H1 (cell line): ENCODE data around the gene C14orf119. TPM values are rescaled to one million over a fixed set of nuclear protein-coding genes. Genes with fewer than 3 reads are reported as not detected.

Source experiments
- CTCF ChIA-PET: fragments of 300-600 bp; sonication (Branson Sonifier 250); formaldehyde crosslinking; loops from one replicate; lab custom pipeline; 2021; ENCODE audit not compliant: partially characterized antibody; lab: Charles Lee
- POLR2A ChIA-PET: fragments of 300-600 bp; sonication (Branson Sonifier 250); formaldehyde crosslinking; loops from one replicate; lab custom pipeline; 2021; ENCODE audit warnings: inconsistent platforms; ENCODE audit not compliant: partially characterized antibody; lab: Charles Lee
- DNase-seq, 2 experiments: peaks; one replicate each; pipeline versions ENCODE4 v3.0.0 to v3.0.0-alpha.2; 2010 to 2022; ENCODE audit warnings: low spot score in 2 of 2, low read depth in 1 of 2, mixed read lengths in 1 of 2
- FAIRE-seq: peaks from 2 replicates; lab custom pipeline; 2011; peaks lifted over from hg19 to GRCh38; lab: Jason Lieb, UNC
- H2AFZ ChIP-seq: 2 replicates; pipeline ENCODE4 v1.8.1; 2012; ENCODE audit warnings: low read length, inconsistent platforms
- H2AK5ac ChIP-seq: 2 replicates; pipeline ENCODE4 v1.6.1; 2013; ENCODE audit warnings: low read depth, low read length
- H2BK120ac ChIP-seq: replicated peaks from 2 replicates; pipeline ENCODE3; 2013; ENCODE audit warnings: low read depth, low read length, inconsistent platforms
- H2BK12ac ChIP-seq: 2 replicates; pipeline ENCODE4 v1.6.1; 2013; ENCODE audit warnings: low read depth, low read length
- H2BK15ac ChIP-seq: 2 replicates; pipeline ENCODE4 v1.6.1; 2013; ENCODE audit warnings: low read length
- H2BK20ac ChIP-seq: 2 replicates; pipeline ENCODE4 v1.6.1; 2013; ENCODE audit warnings: low read length
- H2BK5ac ChIP-seq: 2 replicates; pipeline ENCODE4 v1.6.1; 2013; ENCODE audit warnings: low read depth, low read length
- H3K14ac ChIP-seq: 2 replicates; pipeline ENCODE4 v1.6.1; 2013; ENCODE audit warnings: inconsistent platforms; ENCODE audit not compliant: insufficient read length
- H3K18ac ChIP-seq: 2 replicates; pipeline ENCODE4 v1.6.1; 2013; ENCODE audit warnings: low read length; ENCODE audit errors: extremely low read depth
- H3K23ac ChIP-seq: 2 replicates; pipeline ENCODE4 v1.6.1; 2013; ENCODE audit warnings: inconsistent platforms; ENCODE audit not compliant: insufficient read length
- H3K23me2 ChIP-seq: 2 replicates; pipeline ENCODE4 v1.6.1; 2013; ENCODE audit warnings: low read depth, low read length
- H3K27ac ChIP-seq: 2 replicates; pipeline ENCODE4 v1.6.1; 2011; ENCODE audit warnings: low read depth, low read length, inconsistent platforms
- H3K27me3 ChIP-seq, 4 experiments: replicated peaks in 1 of 4; 1 replicate in 1 of 4; 2 replicates in 3 of 4; pipeline versions ENCODE4 v1.6.1 to v1.8.1; 2011 to 2013; ENCODE audit warnings: low read length in 3 of 4, mild to moderate bottlenecking in 3 of 4, inconsistent platforms in 2 of 4, mixed read lengths in 2 of 4, moderate library complexity in 1 of 4; ENCODE audit not compliant: control insufficient read depth in 3 of 4, insufficient read depth in 3 of 4; ENCODE audit errors: extremely low read depth in 1 of 4
- H3K36me3 ChIP-seq, 4 experiments: 2 replicates each; pipeline versions ENCODE4 v1.6.1 to v1.8.1; 2011 to 2013; ENCODE audit warnings: mild to moderate bottlenecking in 4 of 4, low read length in 3 of 4, moderate library complexity in 2 of 4, control low read depth in 1 of 4, inconsistent platforms in 1 of 4; ENCODE audit not compliant: insufficient read depth in 4 of 4, control insufficient read depth in 2 of 4
- H3K4ac ChIP-seq: replicated peaks from 2 replicates; pipeline ENCODE3; 2013; ENCODE audit warnings: low read length, low read depth, mixed read lengths, inconsistent platforms; ENCODE audit not compliant: insufficient read length
- H3K4me1 ChIP-seq, 4 experiments: replicated peaks in 1 of 4; 1 replicate in 1 of 4; 2 replicates in 3 of 4; pipeline versions ENCODE4 v1.6.1 to v1.8.1; 2011 to 2013; ENCODE audit warnings: low read length in 3 of 4, inconsistent platforms in 2 of 4, mixed read lengths in 1 of 4; ENCODE audit not compliant: insufficient read depth in 4 of 4, control insufficient read depth in 3 of 4
- H3K4me2 ChIP-seq, 2 experiments: 2 replicates each; pipeline versions ENCODE4 v1.6.1 to v1.8.1; 2011 to 2013; ENCODE audit warnings: low read depth in 2 of 2, low read length in 2 of 2, control low read depth in 1 of 2, inconsistent platforms in 1 of 2, mild to moderate bottlenecking in 1 of 2; ENCODE audit not compliant: insufficient read depth in 1 of 2
- H3K4me3 ChIP-seq, 4 experiments: fragments of 200-600, 300-600 bp in 1 of 4; sonication (generic), shearing (Covaris generic), sonication (Bioruptor Twin) in 1 of 4; 2 replicates each; pipeline versions ENCODE4 v1.5.1 to v1.8.1; 2011 to 2016; ENCODE audit warnings: low read length in 4 of 4, low read depth in 3 of 4, control low read depth in 2 of 4, inconsistent platforms in 2 of 4, mild to moderate bottlenecking in 2 of 4, mixed read lengths in 1 of 4, moderate library complexity in 1 of 4; ENCODE audit not compliant: insufficient read depth in 2 of 4; ENCODE audit errors: extremely low read depth in 1 of 4
- H3K56ac ChIP-seq: replicated peaks from 2 replicates; pipeline ENCODE3; 2013; ENCODE audit warnings: low read depth, mild to moderate bottlenecking, mixed read lengths, low read length, inconsistent platforms; ENCODE audit not compliant: insufficient read length
- H3K79me1 ChIP-seq: 2 replicates; pipeline ENCODE4 v1.6.1; 2013; ENCODE audit warnings: low read depth, low read length, control low read depth
- H3K79me2 ChIP-seq, 2 experiments: 2 replicates each; pipeline versions ENCODE4 v1.6.1 to v1.8.1; 2012 to 2013; ENCODE audit warnings: low read length in 2 of 2, mild to moderate bottlenecking in 2 of 2, inconsistent platforms in 1 of 2; ENCODE audit not compliant: insufficient read depth in 2 of 2, control insufficient read depth in 1 of 2
- H3K9ac ChIP-seq, 4 experiments: replicated peaks in 1 of 4; 1 replicate in 1 of 4; 2 replicates in 3 of 4; pipeline versions ENCODE4 v1.6.1 to v1.8.1; 2011 to 2013; ENCODE audit warnings: low read depth in 3 of 4, low read length in 3 of 4, control low read depth in 2 of 4, mild to moderate bottlenecking in 2 of 4, moderate library complexity in 2 of 4, inconsistent platforms in 1 of 4; ENCODE audit errors: extremely low read depth in 1 of 4
- H3K9me3 ChIP-seq, 2 experiments: 2 replicates each; pipeline versions ENCODE4 v1.6.1 to v1.8.1; 2012 to 2013; ENCODE audit warnings: mild to moderate bottlenecking in 2 of 2, moderate library complexity in 2 of 2, control low read depth in 1 of 2, inconsistent platforms in 1 of 2, low read depth in 1 of 2, low read length in 1 of 2, mixed read lengths in 1 of 2; ENCODE audit not compliant: insufficient read depth in 2 of 2
- H4K20me1 ChIP-seq, 2 experiments: replicated peaks in 1 of 2; 2 replicates each; pipeline versions ENCODE3 to v1.8.1; 2011 to 2013; ENCODE audit warnings: inconsistent platforms in 2 of 2, low read length in 2 of 2, mild to moderate bottlenecking in 1 of 2; ENCODE audit not compliant: insufficient read depth in 2 of 2, control insufficient read depth in 1 of 2
- H4K5ac ChIP-seq: 2 replicates; pipeline ENCODE4 v1.6.1; 2013; ENCODE audit warnings: low read length, low read depth, mixed read lengths, inconsistent platforms; ENCODE audit not compliant: insufficient read length
- H4K8ac ChIP-seq: 2 replicates; pipeline ENCODE4 v1.8.0; 2013; ENCODE audit warnings: mild to moderate bottlenecking, moderate library complexity, low read length, inconsistent platforms; ENCODE audit not compliant: insufficient read depth; ENCODE audit errors: extremely low read depth
- H4K91ac ChIP-seq: replicated peaks from 2 replicates; pipeline ENCODE3; 2013; ENCODE audit warnings: low read length, mixed read lengths, inconsistent platforms; ENCODE audit not compliant: insufficient read length
- CTBP2 ChIP-seq: IDR thresholded peaks from 2 replicates; pipeline ENCODE4 v1.7.0; 2011; ENCODE audit warnings: borderline replicate concordance, mild to moderate bottlenecking, moderate library complexity, mixed read lengths, low read length; ENCODE audit not compliant: insufficient read depth, insufficient read length
- CTCF ChIP-seq, 3 experiments: IDR thresholded peaks; 1 replicate in 2 of 3; 2 replicates in 1 of 3; pipeline versions ENCODE4 v1.5.1 to v1.6.1; 2011; ENCODE audit warnings: low read length in 3 of 3, mild to moderate bottlenecking in 3 of 3, inconsistent platforms in 2 of 3, low read depth in 1 of 3, moderate library complexity in 1 of 3; ENCODE audit not compliant: insufficient read depth in 1 of 3; ENCODE audit errors: control extremely low read depth in 1 of 3
- EGR1 ChIP-seq: IDR thresholded peaks from 2 replicates; pipeline ENCODE4 v1.6.1; 2011; ENCODE audit warnings: low read depth, low read length, borderline replicate concordance
- GABPA ChIP-seq: IDR thresholded peaks from 2 replicates; pipeline ENCODE4 v1.6.1; 2011; ENCODE audit warnings: mild to moderate bottlenecking, low read length, moderate library complexity, borderline replicate concordance; ENCODE audit not compliant: insufficient read depth
- POU5F1 ChIP-seq: IDR thresholded peaks from 2 replicates; pipeline ENCODE4 v1.6.1; 2011; ENCODE audit warnings: low read depth, mild to moderate bottlenecking, low read length, moderate library complexity
- TAF7 ChIP-seq: optimal IDR thresholded peaks from 2 replicates; pipeline ENCODE3; 2011; ENCODE audit warnings: low read depth, mild to moderate bottlenecking, inconsistent platforms, low read length, moderate library complexity, borderline replicate concordance
- TCF12 ChIP-seq: IDR thresholded peaks from 2 replicates; pipeline ENCODE4 v1.6.1; 2011; ENCODE audit warnings: low read depth, mild to moderate bottlenecking, low read length
- WGBS, 2 experiments: shearing (Covaris generic) in 1 of 2; methylation state at CpG; one replicate each; pipeline versions ENCODE4 v1.1.6 to v1.1.7; 2013 to 2015; ENCODE audit warnings: low lambda C conversion rate in 2 of 2, mixed read lengths in 2 of 2, inconsistent platforms in 1 of 2, low coverage in 1 of 2, missing lambda C conversion rate in 1 of 2; ENCODE audit not compliant: insufficient replicate concordance in 2 of 2, insufficient coverage in 1 of 2, insufficient read length in 1 of 2; ENCODE audit errors: extremely low coverage in 1 of 2, missing lambda C conversion rate in 1 of 2; 5-methylcytosine and 5-hydroxymethylcytosine counted together
- polyA plus RNA-seq, 7 experiments: library from polyadenylated mRNA; depleted of rRNA in 3 of 7; stranded (reverse) in 5 of 7; unstranded in 2 of 7; fragments of >200 nt in 5 of 7; fragments of 200-250 nt in 2 of 7; gene quantifications; 1 replicate in 5 of 7; 2 replicates in 1 of 7; 4 replicates in 1 of 7; pipeline versions ENCODE4 v1.2.1 to v1.2.3, GENCODE V29; 2011 to 2013; ENCODE audit warnings: missing spikeins in 2 of 7, mixed read lengths in 2 of 7
- total RNA-seq: library from RNA; stranded (reverse); fragmentation: NEBNext Ultra II Directional; extraction: Animal tissue kit (Norgen Biotek cat#: 25700); gene quantifications from 2 replicates; pipeline ENCODE4 v1.2.1, GENCODE V29; 2021

C14orf119 gene
- total and polyA plus RNA-seq, 2 of the 8 experiments (the other 6 are each of a cell fraction or from before 2014, with no cell fraction given) = 78.1 to 94.0 TPM

- no peak overlapping the region for H3K4me2 ChIP-seq
- no peak overlapping the region for H3K9ac ChIP-seq
- no peak overlapping the region for H3K18ac ChIP-seq
- H3K36me3 ChIP-seq = no peaks in the 10 kb centered on the region
- no peak overlapping the region for H2BK12ac ChIP-seq
- 89% methylated on average over 10 of the region's 10 CpGs; no CpG with 5 or more reads in 1 of the 2 experiments for WGBS, 2 experiments
- H2AK5ac ChIP-seq = no peak overlapping the region
- no peak overlapping the region for H2AFZ ChIP-seq
- H3K4ac ChIP-seq = no peak overlapping the region
- no peaks in the 10 kb centered on the region for H4K20me1 ChIP-seq
- H3K9me3 ChIP-seq = no peaks in the 10 kb centered on the region; a peak in 1 of 4 replicates
- H4K91ac ChIP-seq = no peak overlapping the region
- no peak overlapping the region for H3K23ac ChIP-seq
- ChIA-PET POLR2A (no interaction called here), CTCF (interaction anchor here (0.7 to 1.0 kb wide), 3 partner anchors 19 to 72 kb away, joined by 3 to 4 read pairs (median 3); no protein-coding TSS in a partner anchor)
- H3K14ac ChIP-seq = no peak overlapping the region
- no peak overlapping the region for H3K27ac ChIP-seq
- peaks cover 0 to 14% (median 5%) of the 10 kb centered on the region in 4 experiments; a peak in 6 of 7 replicates for H3K4me1 ChIP-seq
- H3K27me3 ChIP-seq = peaks cover 0 to 3% (median 0%) of the 10 kb centered on the region in 4 experiments; a peak in 2 of 7 replicates
- no peak overlapping the region for H2BK20ac ChIP-seq
- H2BK120ac ChIP-seq = no peak overlapping the region
- no peaks in the 10 kb centered on the region for H3K79me1 ChIP-seq
- no peak for DNase-seq
- no peaks in the 10 kb centered on the region for H3K79me2 ChIP-seq
- no peak overlapping the region for H3K56ac ChIP-seq
- H4K8ac ChIP-seq = no peak overlapping the region; the same call in 1 of the 2 replicates
- no peaks in the 10 kb centered on the region; the same call in 1 of the 2 replicates for H3K23me2 ChIP-seq
- 0 out of 2 replicates have a peak overlapping the region, but pooled peaks have one; percentile 32 for H2BK15ac ChIP-seq
- H4K5ac ChIP-seq = no peak overlapping the region
- no peak overlapping the region for H3K4me3 ChIP-seq
- H2BK5ac ChIP-seq = no peak overlapping the region
- FAIRE-seq = no peak
- TF ChIP-seq TAF7 (no peak), POU5F1 (no peak), GABPA (no peak), EGR1 (no peak), CTCF (IDR thresholded peaks at IDR 0.05; ENCODE audit: control extremely low read depth in 1 of 3, insufficient read depth in 1 of 3, low read depth in 1 of 3, low read length in 3 of 3) (no peak), CTBP2 (no peak), TCF12 (no peak)
Measured at GRCh38 chr14:23115039-23115731, 19.9 kb downstream of the C14orf119 start.
